ENCODE data around the gene SNRNP200.

Gene SNRNP200

DNA sequence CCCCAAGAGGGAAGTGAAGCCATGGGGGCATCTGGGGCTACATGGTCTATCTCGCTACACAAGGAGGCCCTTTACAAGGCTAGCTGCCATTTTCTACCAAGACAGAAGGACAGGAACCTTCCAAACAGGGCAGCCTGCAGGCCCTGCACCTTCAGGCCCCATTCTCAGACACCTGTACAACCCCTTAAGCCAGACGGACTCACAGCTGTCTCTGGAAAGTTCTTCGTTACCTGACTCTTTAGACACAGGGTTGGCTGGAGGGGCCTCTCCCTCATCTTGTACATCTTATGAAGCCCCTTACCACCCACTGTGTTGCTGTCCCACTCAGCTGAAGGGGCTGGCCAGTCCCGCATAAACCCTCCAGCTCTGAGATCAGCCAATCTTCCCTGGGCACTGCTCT, 56.7 kb downstream of the SNRNP200 start:
- no peak for DNase-seq

DNA sequence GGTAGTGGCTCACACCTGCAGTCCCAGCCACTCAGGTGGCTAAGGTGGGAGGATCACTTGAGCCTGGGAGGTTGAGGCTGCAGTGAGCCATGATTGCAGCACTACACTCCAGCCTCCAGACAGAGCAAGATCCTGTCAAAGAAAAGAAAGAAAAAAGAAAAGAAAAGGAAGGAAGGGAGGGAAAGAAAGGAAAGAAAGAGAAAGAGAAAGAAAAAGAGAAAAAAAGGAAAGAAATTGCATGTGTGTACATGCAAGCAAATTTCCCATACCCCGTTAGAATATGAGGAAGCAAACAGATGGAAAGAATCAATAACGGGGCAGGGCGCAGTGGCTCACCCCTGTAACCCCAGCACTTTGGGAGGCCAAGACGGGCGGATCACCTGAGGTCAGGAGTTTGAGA, 57.5 kb downstream of the SNRNP200 start:
- no peak for DNase-seq

- DNase-seq = no peak
Observed at GRCh38 chr2:96247009-96247408, 58.3 kb downstream of the SNRNP200 start.

- no peak for DNase-seq
Observed at GRCh38 chr2:96245609-96246390, 59.5 kb downstream of the SNRNP200 start.

- DNase-seq = no peak
Observed at GRCh38 chr2:96243843-96244242, 61.5 kb downstream of the SNRNP200 start.

- DNase-seq = no peak
Observed at GRCh38 chr2:96241900-96242611, 63.3 kb downstream of the SNRNP200 start.

DNA sequence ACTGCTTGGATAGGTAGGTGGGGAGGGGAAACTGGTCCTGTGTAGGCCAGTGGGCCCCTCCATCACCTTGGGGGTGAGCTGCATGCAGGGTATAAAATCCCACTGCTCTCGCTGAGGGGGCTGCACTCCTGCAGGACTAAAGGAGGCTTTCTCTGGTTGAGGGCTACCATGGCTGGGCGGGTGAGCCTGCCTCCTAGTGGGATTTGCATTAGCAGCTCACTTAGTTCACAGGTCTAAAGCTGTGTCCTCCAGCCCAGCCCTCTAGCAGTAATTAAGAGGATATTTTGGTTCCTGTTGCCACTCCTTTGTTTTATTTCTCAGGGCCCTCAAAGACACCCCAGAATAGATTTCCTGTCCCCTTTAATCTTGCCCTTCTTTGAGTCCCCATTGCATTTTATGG, 64.1 kb downstream of the SNRNP200 start:
- DNase-seq = no peak

GRCh38 chr2:96240341-96241038, 64.9 kb downstream of the SNRNP200 start:
- no peak for DNase-seq

- DNase-seq = no peak
Observed at GRCh38 chr2:96239745-96240264, 65.5 kb downstream of the SNRNP200 start.

- DNase-seq = no peak
Observed at GRCh38 chr2:96239091-96239490, 66.3 kb downstream of the SNRNP200 start.

DNA sequence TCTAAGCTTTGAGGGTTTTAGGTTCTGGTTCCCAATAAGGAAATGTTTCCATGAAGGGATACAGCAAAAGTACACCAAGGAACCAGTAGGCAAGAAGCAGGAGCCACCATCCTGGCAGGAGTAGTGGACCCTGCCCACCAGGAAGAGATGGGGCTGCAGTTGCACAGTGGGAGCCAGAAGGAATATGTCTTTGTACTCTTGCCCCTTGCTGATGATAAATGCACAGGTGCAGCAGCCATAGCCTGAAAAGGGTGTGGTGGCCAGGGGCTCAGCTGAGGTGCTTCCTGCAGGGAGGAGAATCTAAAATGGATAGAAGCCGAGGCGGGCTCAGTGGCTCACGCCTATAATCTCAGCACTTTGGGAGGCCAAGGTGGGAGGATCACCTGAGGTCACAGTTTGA, 67.1 kb downstream of the SNRNP200 start:
- no peak for DNase-seq

- no peak for DNase-seq
Observed at GRCh38 chr2:96236882-96237281, 68.5 kb downstream of the SNRNP200 start.

DNA sequence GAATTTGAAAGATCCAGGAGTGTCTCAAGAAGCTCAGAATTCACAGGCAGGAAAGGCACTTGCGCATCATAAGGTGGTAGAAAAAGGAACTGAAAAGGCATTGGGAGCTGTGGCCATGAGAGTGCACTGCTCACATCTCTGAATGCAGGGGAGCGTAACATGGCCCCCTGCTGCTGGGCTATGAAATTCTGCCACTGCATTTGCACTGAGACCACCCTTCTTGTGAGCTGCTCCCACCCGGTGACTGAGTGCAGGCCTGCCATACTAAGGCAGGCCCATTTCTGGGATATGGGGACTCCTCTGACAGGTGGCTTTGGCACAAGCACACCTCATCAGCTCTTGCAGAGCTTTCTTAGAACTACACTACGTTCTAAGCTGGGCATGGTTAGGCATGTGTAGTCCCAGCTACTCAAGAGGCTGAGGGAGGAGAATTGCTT, 71.4 kb downstream of the SNRNP200 start:
- no peak for DNase-seq

DNA sequence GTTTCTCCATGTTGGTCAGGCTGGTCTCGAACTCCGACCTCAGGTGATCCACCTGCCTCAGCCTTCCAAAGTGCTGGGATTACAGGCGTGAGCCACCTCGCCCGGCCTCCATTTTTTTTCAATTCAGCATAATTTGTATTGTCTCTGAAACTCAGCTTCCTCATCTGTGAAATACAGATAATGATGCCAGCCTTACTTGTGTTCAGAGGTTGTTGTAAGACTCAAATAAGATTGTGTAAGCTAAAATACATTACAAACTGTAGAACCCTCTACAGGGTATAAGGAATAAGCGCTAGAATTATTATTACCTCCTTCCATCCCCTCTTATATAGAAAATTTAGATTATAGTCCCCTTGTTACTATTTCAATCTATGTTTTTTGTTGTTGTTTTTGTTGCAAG, 71.9 kb downstream of the SNRNP200 start:
- no peak for DNase-seq

DNA sequence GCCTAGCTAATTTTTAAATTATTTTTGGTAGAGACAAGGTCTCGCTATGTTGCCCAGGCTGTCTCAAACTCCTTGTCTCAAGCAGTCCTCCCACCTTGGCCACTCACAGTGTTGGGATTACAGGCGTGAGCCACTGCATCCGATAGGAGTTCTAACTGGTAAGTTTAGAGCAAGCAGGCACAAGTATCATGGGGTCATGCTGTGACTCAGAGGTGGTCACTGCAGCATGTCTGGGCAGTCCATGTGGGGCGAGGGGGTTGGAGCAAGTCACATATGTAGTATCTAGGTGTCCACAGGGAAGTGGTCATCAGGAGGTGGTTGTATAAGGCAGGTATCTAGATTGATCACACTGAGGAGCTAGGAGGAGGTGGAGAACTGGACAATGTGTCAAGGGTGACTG, 74.0 kb downstream of the SNRNP200 start:
- DNase-seq = no peak

GRCh38 chr2:96225016-96225533, 80.3 kb downstream of the SNRNP200 start:
- no peak for DNase-seq
